NCI-H2196 (cell line): ENCODE results near the gene SIN3A.
"Not testable (repeated sequence)": the region's sequence is repeated elsewhere in the genome, so short reads cannot be mapped to it uniquely, and the experiment has no call there.

Source experiments
- DNase-seq: peaks from one replicate; lab custom pipeline; 2025; ENCODE audit not compliant: unreplicated experiment; lab: John Stamatoyannopoulos, UW

The SIN3A gene

DNA sequence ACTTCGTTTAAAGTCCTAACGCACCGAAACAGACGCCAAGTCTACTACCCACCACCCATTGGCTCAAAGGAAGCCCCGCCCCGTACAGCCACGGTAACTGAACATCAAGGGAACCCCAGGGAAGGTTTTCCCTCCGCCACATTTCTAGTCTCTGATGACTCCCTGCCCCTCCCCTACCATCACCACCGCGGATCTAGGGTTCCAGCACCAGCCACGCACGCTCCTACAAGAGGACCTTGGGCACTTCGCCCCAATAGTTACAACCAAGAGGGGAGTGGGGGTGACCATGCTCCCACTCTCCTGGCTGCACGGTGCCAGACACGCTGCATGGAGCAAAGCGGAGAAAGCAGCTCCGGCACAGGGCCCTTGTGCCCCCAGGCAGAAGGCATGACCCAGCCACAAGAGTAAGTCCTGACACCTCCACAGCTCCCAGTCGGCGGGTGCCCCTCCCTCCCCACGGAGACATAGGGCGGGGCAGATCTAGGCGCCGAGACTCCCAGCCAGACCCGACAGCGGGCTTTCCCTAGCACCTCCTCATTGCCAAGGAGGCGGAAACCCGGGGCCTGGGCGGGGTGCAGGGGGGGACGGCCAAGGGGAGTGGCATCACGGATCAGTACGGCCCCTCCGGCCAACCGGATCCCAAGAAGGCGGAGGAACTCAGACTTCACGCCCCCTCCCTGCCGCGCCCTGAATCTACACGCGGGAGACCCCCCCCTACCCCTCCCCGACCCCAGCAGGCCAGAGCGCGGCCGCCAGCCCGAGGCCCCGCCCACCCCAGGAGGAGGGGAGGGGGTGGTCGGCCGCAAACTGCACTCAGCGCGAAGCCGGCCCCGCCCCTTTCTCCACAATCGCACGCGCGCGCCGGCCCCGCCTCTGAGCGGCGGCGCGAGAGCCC is 936 bp downstream of the SIN3A start:
- DNase-seq: peak; percentile 97

DNA sequence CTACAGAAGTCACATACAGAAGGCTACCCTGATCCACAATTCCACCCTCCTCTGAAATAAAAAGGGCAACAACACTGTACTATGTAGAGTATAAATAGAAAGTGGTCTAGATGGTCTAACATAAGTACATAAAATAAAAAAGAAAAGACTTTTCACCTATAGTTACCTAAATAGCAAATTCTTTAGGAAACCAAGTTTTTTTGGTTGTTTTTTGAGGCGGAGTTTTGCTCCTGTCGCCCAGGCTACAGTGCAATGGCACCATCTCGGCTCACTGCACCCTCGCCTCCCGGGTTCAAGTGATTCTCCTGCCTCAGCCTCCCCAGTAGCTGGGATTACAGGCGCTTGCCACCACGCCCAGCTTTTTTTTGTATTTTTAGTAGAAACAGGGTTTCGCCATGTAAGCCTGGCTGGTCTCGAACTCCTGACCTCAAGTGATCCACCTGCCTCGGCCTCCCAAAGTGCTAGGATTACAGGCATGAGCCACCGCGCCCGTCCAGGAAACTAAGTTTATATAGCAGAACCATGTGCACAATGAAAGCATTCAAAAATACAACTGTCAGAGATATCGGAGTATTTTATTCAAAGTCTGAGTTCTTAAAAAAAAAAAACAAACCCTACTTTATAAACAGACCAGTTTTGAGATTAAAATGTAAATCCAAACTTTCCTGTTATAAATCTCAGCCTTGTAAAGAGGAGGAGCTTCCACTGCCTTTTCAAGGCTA is 1.7 kb downstream of the SIN3A start:
- no peak for DNase-seq

DNA sequence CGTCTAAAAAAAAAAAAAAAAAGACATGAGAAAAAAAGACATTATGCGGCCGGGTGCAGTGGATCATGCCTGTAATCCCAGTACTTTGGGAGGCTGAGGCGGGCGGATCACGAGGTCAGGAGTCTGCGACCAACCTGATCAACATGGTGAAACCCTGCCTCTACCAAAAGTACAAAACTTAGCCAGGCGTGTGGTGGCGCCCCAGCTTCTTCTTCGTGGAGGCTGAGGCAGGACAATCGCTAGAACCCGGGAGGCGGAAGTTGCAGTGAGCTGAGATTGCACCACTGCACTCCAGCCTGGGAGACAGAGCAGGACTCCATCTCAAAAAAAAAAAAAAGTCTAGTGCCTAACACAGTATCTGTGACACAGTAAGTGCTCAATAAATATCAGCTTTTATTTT is 3.3 kb downstream of the SIN3A start:
- DNase-seq: not testable (repeated sequence)

GRCh38 chr15:75446151-75446550 is 5.3 kb downstream of the SIN3A start:
- no peak for DNase-seq

DNA sequence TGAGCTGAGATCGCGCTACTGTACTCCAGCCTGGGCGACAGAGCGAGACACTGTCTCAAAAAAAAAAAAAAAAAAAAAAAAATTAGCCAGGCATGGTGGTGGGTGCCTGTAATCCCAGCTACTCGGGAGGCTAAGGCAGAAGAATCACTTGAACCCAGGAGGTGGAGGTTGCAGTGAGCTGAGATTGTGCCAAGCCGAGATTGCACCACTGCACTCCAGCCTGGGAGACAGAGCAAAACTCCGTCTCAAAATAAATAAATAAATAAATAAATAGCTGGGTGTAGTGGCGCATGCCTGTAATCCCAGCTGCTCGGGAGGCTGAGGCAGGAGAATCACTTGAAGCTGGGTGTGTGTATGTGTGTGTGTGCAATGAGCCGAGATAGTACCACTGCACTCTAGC is 6.2 kb downstream of the SIN3A start:
- DNase-seq: not testable (repeated sequence)

GRCh38 chr15:75443972-75444453 is 7.5 kb downstream of the SIN3A start:
- DNase-seq: not testable (repeated sequence)

DNA sequence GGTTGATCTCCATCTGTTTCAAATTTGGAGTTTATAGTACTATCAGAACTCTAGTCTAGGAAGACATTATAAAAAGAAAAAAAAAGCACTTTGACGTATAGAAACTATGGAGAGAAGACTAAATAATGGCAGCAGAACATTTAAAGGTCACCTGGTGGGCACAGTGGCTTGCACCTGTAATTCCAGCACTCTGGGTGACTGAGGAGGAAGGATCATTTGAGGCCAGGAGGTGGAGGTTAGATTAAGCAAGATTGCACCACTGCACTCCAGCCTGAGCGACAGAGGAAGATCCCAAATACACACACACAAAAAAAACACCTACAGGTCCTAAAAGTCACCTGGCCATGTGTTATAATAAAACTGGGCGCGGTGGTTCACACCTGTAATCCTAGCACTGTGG is 13.8 kb downstream of the SIN3A start:
- no peak for DNase-seq

- no peak for DNase-seq
Measured at GRCh38 chr15:75436881-75437280, 14.6 kb downstream of the SIN3A start.

DNA sequence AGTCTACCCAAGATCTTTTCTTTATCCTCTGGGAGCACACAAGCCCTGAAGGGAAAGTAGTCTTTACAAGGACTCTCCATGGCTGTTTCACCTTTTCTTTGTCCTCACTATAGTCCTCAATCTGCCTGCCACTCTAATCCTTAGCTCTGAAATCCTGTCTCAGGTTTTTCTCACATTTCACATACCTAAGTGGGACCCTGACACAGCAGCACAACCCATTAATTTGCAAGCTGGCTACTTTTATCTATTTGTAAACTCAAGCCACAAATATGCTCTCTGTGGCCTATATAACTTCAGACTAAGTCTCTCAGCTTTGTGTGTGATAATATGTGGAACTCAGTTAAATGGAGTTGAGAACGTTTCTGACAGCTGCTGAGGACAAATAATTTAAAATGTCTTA is 19.8 kb downstream of the SIN3A start:
- DNase-seq: no peak

DNA sequence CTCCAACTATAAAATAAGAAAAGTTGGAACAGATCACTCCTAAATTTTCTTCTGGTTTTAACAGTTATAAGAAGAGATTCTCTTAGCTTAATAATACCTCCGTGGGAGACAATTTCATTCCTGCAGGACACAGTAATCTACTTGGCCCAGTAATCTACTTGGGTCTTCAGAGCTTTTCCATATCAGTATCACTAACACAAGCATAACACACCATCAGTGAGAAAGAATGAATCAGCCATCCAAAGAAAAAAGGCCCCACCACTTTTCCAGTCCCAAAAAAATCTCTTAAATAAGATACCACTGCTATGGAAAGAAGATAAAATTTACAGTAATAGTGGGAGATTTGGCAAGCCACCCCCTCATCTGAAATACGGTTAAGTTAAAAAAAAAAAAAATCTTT is 20.2 kb downstream of the SIN3A start:
- no peak for DNase-seq

- DNase-seq: no peak
Measured at GRCh38 chr15:75430259-75430658, 21.2 kb downstream of the SIN3A start.

DNA sequence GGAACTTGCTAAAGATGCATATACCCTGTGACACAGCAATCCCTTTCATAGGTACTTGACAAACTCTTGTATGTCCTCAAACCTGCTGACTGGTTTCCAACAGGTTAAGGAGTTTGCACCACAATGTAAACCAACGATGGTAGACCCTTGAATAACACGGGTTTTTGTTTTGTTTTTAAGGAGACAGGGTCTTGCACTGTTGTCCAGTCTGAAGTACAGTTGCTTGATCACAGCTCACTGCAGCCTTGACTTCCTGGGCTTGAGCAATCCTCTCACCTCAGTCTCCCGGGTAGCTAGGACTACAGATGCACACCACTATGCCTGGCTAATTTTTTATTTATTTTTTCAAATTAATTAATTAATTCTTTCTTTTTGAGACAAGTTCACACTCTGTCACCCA is 23.3 kb downstream of the SIN3A start:
- DNase-seq: no peak

DNA sequence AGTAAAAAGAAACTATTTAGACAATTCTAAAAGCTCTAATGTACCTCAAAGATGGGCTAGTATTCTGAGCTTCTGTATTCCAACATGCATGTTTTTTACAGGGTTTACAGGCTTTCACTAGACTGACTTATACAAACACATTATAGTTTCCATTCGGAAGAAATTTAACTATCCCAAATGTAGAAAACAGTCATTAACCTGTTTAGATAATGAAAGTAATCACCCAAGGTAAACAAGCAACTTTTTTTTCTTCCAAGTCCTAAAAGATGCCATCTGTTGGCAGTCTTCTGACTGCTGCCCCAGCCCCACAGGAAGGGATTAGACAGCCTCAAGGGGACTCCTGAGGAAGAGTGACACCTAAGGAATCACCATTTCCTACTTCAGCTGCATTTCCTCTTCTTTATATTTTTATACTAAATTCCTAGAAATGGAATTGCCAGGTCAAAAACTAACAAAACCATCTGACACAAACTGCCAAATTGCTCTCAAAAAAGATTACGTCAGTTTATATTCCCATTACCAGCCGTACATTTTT is 25.5 kb downstream of the SIN3A start:
- no peak for DNase-seq

DNA sequence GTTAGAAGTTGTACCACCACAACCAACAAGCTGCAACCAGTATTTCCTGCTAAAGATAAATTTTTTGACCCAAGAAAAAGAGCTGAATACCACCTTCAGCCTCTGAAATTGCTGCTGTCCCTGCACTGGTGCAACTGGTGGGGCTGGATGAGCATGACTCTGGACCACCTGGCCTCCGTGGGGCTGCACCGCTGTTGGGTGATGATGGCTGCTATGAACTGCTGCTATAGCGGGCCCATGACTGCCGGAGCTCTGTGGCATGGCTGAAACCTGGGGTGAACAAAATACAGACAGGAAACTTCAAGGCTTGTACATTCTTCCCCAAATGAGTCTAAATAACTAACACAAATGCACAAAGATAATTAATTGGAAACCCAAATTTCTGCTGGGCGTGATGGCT is 28.9 kb downstream of the SIN3A start:
- DNase-seq: no peak

DNA sequence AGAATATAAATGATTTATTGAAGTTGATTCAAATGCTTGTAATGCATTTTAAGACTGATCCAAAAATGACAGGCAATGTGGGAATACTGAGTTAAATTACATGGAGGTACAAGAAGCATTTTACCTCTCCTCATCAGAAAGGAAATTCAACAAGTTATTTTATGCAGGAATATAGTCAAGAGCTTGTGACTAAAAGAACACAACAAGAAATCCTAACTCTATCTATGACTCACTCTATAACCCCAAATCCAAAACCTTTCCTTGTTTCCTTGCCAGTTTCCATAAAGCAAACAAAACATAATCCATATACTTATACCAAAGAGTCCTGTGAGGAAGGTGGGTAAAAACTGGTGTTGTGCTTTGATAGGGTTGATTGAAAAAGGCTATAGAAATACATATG is 30.8 kb downstream of the SIN3A start:
- no peak for DNase-seq

- DNase-seq: no peak
Measured at GRCh38 chr15:75416584-75416983, 34.9 kb downstream of the SIN3A start.

GRCh38 chr15:75410196-75410595 is 41.3 kb downstream of the SIN3A start:
- no peak for DNase-seq

- no peak for DNase-seq
Measured at GRCh38 chr15:75407083-75407482, 44.4 kb downstream of the SIN3A start.

GRCh38 chr15:75403892-75404291 is 47.6 kb downstream of the SIN3A start:
- no peak for DNase-seq

DNA sequence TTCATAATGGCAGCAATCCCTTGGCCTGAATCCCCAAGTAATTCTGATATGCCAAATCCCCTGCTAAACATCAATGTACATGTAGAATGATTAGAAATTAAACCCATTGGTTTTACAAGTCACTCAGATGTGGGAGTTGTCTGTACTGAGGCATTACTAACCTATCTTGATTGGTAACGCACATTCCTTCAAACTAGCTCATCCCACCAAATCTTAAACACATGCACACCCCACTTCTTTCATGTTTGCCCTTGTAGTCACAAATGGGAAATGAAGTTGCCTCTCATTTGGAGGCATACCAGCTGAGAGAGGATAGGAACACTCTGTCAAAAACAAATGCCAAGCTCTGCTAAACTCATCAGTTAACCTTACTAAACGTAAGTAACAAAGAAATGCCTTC is 54.0 kb downstream of the SIN3A start:
- no peak for DNase-seq

GRCh38 chr15:75389791-75390382 is 61.6 kb downstream of the SIN3A start:
- no peak for DNase-seq

DNA sequence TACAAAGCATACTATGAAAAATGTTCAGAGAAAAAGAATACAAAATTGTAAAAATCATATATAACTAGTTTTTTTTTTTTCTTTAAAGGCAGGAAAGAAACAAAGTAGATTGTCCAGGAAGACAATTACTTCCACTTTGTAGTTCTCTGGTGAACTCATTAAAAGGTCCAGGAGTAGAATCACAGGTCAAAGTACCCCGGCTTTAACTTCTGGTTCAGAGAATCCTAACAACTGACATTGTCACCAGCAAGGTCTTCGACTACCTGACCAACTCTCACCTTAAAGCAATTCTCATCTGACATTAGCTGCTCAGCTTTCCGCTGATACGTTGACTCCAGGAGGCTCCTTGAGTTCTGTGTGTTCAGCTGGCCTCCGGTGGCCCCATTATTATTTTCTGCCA is 67.5 kb downstream of the SIN3A start:
- peak; percentile 13 for DNase-seq
